Activated T-cell treated with anti-CD3 and anti-CD28 coated beads for 24 hours (primary cell): ENCODE measurements around the gene SMPD3.

ENCODE experiments used
- DNase-seq: peaks from one replicate; pipeline ENCODE4 v3.0.0-alpha.2; 2020; ENCODE audit warnings: low read depth

SMPD3 gene

GRCh38 chr16:68368301-68368888 lies 79.9 kb downstream of the SMPD3 start:
- DNase-seq, result no peak

GRCh38 chr16:68367891-68368290 lies 80.4 kb downstream of the SMPD3 start:
- no peak for DNase-seq

- no peak for DNase-seq
Observed at GRCh38 chr16:68367440-68367839, 80.9 kb downstream of the SMPD3 start.

- peak; percentile 16 for DNase-seq
Observed at GRCh38 chr16:68367030-68367429, 81.3 kb downstream of the SMPD3 start.

DNA sequence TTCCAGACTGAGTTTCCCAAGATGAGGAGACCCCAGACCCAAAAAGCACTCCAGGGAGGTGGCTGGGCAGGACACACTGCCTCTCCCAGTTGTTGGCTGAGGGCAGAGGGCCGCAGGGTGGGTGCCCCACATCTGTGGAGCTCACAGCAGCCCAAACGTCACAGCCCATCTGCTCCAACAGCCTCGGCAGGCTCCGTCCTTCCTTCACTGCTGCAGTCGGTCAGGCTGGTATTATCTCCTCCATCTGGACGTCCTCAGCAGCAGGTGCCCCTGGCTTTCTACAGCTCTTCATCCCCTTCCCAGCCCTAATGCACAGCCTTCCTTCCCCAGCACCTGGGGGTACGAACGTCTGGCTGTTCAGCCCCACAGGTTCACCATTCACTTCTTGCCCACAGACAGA lies 82.2 kb downstream of the SMPD3 start:
- no peak for DNase-seq

DNA sequence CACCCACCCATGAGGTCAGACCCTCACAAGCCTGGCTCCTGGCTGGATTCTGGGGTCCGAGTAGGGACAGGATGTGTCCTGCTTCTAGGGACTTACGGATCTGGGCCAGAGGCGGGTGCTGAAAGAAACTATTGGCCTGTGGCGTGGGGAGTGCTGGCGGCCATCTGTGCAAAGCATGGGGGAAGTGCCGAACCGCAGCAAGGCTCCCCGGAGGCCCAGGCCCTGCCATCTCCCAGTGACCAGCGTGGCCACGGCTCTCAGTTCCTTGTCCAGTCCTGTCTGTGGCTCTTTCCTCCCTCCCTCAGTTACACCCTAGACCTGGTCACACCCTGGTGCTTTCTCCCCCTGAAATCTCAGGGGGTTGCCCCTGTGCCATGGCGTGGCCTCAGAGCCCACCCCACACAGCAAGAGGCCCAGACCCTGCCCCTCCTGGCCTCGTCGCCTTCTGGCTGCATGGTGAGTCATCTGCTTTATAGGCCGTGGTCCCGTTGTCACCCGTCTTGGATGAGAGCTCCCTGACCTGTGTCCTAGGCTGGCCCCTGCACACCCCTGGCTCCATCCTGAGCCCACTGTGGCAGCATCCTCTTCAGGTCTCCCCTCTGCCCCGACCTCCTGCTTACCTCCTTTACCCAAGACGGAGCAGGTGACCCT lies 83.0 kb downstream of the SMPD3 start:
- no peak for DNase-seq

GRCh38 chr16:68364561-68364998 lies 83.7 kb downstream of the SMPD3 start:
- DNase-seq, result no peak

- no peak for DNase-seq
Observed at GRCh38 chr16:68363658-68364521, 84.4 kb downstream of the SMPD3 start.

DNA sequence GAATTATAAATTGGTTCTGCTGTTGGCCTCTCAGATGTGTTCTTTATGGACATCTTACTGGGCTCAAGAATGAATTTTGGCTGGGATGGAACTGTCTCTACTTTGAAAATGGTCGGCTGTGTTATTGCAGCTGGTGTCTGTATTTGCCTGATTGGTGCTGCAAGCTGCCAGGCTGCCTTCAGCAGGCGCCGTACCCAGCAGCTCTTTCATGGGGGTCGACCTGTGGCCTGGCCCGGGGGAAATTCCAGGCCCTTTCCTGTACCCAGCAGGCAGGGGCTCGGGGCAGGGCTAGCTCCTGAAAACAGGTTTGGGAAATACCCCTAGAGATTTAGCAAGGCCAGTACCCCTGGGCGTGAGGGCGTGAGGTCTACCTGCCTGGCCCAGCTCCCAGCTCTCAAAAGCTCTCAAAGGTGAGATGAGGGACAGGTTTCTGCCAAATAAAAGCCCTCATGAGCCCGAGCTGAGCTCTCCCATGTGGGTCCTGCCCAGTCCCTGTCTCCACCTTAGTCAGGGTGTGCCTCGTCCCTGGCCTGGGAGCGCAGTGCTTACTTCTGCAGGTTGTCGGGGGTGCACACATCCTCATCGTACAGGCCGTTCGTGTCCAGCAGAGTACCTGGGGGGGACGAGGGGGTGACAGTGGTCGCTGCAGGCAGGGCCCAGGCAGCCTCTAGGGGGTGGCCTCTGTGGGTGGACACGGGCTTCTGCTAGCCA lies 85.2 kb downstream of the SMPD3 start:
- no peak for DNase-seq

DNA sequence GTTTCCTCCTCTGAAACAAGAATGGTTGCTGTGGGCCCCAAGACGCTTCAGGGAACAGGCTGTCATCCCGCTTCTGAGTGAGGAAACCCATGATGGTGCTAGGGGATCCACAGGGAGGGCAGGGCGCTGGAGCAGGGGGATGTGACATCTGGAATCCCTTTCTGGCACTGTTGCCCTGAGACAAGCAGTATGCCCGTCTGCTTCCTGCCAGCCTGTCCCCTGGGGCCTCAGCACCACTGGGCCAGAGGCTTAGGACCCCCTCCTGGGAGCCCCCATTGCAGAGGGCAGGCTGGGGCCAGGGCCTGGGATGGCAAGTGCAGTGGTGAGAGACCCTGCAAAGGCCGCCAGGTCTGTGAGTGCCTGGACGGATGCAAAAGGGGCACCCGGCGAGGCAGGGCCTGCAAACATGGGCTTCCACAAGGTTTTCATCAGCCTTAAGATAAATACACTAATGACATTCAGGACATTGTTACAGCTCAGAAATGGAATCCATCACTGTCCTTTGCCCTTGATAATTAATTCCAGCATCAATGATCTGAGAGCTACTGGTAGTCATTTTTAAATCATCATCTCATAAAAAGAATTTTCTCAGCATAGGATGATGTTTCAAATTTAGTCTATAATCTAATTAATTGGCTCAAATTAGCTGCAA lies 85.9 kb downstream of the SMPD3 start:
- DNase-seq, result no peak

DNA sequence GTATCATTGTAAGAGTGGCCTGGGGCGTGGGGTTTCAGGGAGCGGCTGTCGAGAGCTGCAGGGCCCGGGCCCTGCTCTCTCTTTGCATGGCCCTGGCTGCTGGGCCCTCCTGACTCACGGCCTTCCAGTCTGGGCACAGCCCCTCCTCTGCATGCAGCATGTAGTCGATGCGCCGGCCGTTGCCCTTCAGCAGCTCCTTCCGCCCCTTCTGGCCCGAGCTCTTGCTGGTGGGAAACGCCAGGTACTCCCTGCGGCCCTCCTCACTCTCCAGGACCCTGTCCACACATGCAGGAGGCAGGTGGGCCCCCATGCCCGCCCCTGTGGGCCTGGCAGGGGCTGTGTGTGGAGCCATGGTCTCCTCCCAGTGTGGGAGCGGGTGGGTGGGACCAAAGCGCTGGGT lies 86.8 kb downstream of the SMPD3 start:
- DNase-seq, result no peak

GRCh38 chr16:68360956-68361355 lies 87.4 kb downstream of the SMPD3 start:
- DNase-seq, result no peak

GRCh38 chr16:68360547-68360946 lies 87.8 kb downstream of the SMPD3 start:
- DNase-seq, result no peak

DNA sequence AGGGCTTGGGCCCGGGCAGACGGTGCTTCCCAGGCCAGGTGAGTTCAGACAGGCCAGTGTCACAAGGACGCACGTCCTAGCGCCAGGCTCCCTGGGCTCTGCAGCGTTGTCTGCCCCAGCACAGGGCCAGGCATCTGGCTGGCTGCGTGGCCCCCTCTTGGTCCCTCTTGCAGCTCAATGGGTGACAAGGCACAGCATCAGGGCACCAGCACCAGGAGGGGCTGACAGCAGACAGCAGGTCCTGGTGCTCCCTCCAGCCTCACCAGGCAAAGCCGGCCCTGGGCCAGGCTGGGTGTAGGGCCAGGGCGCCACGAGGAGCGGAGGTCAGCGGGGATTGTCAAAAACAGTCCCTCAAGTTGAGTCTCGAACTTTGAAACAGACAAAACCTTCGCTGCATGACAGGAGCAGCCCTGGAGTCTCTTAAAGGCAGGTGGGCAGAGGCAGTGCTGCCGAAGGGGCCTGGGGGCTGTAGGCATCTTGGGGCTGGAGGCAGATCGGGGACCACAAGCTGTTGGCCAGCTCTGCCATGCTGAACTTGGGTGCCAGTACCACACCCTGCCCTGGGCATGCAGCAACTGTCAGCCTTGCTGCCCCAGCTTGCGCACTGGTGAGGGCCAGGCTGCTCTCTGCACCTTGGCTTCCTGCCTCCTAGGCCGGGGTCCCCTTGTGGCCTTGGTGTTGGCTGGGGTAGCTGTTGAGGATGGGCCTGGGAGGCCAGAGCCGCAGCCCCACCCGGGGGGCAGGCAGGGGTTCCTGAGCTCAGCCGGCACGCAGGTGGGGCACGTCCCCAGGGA lies 88.7 kb downstream of the SMPD3 start:
- no peak for DNase-seq

GRCh38 chr16:68358951-68359350 lies 89.4 kb downstream of the SMPD3 start:
- DNase-seq, result no peak

GRCh38 chr16:68357923-68358322 lies 90.4 kb downstream of the SMPD3 start:
- no peak for DNase-seq

- no peak for DNase-seq
Observed at GRCh38 chr16:68357521-68357922, 90.8 kb downstream of the SMPD3 start.

DNA sequence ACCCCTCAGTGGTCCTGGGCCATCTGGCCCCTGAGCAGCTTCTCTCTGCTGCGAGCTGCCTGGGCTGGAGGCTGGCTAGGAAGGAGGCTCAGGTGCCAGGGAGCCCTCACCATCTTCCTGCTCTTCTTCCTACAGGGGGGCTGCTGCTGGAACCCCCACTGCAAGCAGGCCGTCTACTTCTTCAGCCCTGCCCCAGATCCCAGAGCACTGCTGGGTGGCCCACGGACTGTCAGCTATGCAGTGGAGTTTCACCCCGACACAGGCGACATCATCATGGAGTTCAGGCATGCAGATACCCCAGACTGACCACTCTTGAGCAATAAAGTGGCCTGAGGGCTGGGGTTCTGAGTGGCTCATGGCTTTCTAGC lies 91.4 kb downstream of the SMPD3 start:
- no peak for DNase-seq

GRCh38 chr16:68356249-68356918 lies 91.9 kb downstream of the SMPD3 start:
- peak; percentile 52 for DNase-seq

- DNase-seq, result no peak
Observed at GRCh38 chr16:68355447-68356248, 92.7 kb downstream of the SMPD3 start.
